CD4-positive, alpha-beta T cell (primary cell): ENCODE data around the gene CD300LG. TPM values are rescaled to one million over a fixed set of nuclear protein-coding genes. Genes with fewer than 3 reads are reported as not detected.

Source experiments
- ATAC-seq: fragments of 200-7000 bp; cut with Tn5 transposase; one replicate; pipeline ENCODE4 v1.10.0; 2022; ENCODE audit warnings: mild to moderate bottlenecking; ENCODE audit not compliant: poor library complexity
- CTCF ChIA-PET: fragments of 350-600 bp; sonication (Branson Sonifier 250); formaldehyde crosslinking; loops from one replicate; lab custom pipeline; 2021; ENCODE audit warnings: antibody characterized with exemption, inconsistent platforms; lab: Charles Lee
- POLR2A ChIA-PET: fragments of 350-600 bp; sonication (Branson Sonifier 250); formaldehyde crosslinking; loops from one replicate; lab custom pipeline; 2021; ENCODE audit warnings: antibody characterized with exemption, inconsistent platforms; lab: Charles Lee
- DNase-seq, 14 experiments: peaks; one replicate each; pipeline ENCODE4 v3.0.0-alpha.2; 2013 to 2020; ENCODE audit warnings: mixed read lengths in 2 of 14
- H3K27ac ChIP-seq, 2 donors: one replicate each; pipeline versions ENCODE4 v1.5.1 to v1.7.0; 2013; ENCODE audit warnings: low read length in 2 of 2, low read depth in 1 of 2, mild to moderate bottlenecking in 1 of 2
- H3K27me3 ChIP-seq, 2 experiments: 1 replicate in 1 of 2; 2 replicates in 1 of 2; pipeline versions ENCODE4 v1.6.1 to v1.7.0; 2013; ENCODE audit warnings: low read length in 2 of 2, control low read depth in 1 of 2, mild to moderate bottlenecking in 1 of 2, moderate library complexity in 1 of 2; ENCODE audit not compliant: insufficient read depth in 2 of 2, control insufficient read depth in 1 of 2
- H3K36me3 ChIP-seq: one replicate; pipeline ENCODE4 v1.6.1; 2013; ENCODE audit warnings: low read length, control low read depth; ENCODE audit not compliant: insufficient read depth
- H3K4me1 ChIP-seq: one replicate; pipeline ENCODE4 v1.6.1; 2013; ENCODE audit warnings: low read length, control low read depth; ENCODE audit not compliant: insufficient read depth
- H3K4me3 ChIP-seq: one replicate; pipeline ENCODE4 v1.5.1; 2013; ENCODE audit warnings: mild to moderate bottlenecking, low read length, moderate library complexity
- H3K9me3 ChIP-seq, 2 experiments: 1 replicate in 1 of 2; 2 replicates in 1 of 2; pipeline versions ENCODE4 v1.6.1 to v1.7.0; 2013; ENCODE audit warnings: low read length in 2 of 2, mild to moderate bottlenecking in 2 of 2, control low read depth in 1 of 2, moderate library complexity in 1 of 2; ENCODE audit not compliant: control insufficient read depth in 1 of 2, insufficient read depth in 1 of 2
- H3K27ac Mint-ChIP-seq: one replicate; pipeline ENCODE4 v1.8.0; 2020; ENCODE audit warnings: mixed read lengths
- H3K27me3 Mint-ChIP-seq: one replicate; pipeline ENCODE4 v1.8.0; 2021; ENCODE audit warnings: mixed read lengths
- H3K36me3 Mint-ChIP-seq: one replicate; pipeline ENCODE4 v1.8.0; 2021; ENCODE audit warnings: low read depth, mixed read lengths
- H3K4me1 Mint-ChIP-seq: one replicate; pipeline ENCODE4 v1.8.0; 2021; ENCODE audit warnings: low read depth, mixed read lengths
- H3K4me3 Mint-ChIP-seq: one replicate; pipeline ENCODE4 v1.8.0; 2020; ENCODE audit warnings: mild to moderate bottlenecking, mixed read lengths
- H3K9me3 Mint-ChIP-seq: one replicate; pipeline ENCODE4 v1.8.0; 2020; ENCODE audit warnings: mixed read lengths
- intact Hi-C, 2 experiments: fragments of 100-400 bp; cut with DNase I in 1 of 2; cut with micrococcal nuclease in 1 of 2; formaldehyde crosslinking; loops; one replicate each; pipeline versions ENCODE4 v1.15.1 to v1.9.0; 2023 to 2025; cut with DNase I, micrococcal nuclease
- total RNA-seq, 174 experiments: library from RNA in 2 of 174; stranded (reverse) in 2 of 174; gene quantifications; one replicate each; pipeline ENCODE4 v1.2.3 and lab custom pipeline; 2021 to 2026
- TF ChIP-seq, protein P1 (sequence below): fragments of 200-600 bp; IDR thresholded peaks from one replicate; pipeline ENCODE4 v1.8.0; 2022; ENCODE audit warnings: antibody characterized with exemption, mild to moderate bottlenecking

CD300LG gene
- total RNA-seq, 2 experiments from 2014 or later = not detected

DNA sequence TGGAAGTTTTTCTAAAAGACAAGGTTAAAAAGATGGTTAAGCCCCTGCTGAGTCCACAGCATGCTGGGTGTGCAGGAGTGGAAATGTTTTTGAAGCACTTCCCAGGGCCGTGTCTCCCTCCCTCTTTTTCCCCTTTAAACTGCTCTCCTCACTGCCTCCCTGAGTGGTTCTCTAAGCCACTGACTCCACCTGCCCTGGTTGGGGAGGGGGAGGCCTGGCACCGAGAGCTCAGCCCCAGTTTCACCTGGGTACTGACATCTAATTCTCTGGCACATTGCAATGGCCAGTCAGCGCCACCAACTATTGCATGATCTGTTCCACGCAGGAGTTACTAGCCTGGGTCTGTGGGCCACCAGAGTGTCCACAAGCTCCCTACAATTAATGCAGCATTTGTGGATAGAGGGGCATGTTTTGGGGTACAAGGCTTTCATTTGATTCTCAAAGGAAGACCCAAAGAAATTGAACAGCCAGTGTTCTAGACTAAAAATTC lies 36.7 kb upstream of the CD300LG start:
- ChIA-PET POLR2A (no interaction called here), CTCF (no interaction called here)
- TF ChIP-seq, protein P1, sequence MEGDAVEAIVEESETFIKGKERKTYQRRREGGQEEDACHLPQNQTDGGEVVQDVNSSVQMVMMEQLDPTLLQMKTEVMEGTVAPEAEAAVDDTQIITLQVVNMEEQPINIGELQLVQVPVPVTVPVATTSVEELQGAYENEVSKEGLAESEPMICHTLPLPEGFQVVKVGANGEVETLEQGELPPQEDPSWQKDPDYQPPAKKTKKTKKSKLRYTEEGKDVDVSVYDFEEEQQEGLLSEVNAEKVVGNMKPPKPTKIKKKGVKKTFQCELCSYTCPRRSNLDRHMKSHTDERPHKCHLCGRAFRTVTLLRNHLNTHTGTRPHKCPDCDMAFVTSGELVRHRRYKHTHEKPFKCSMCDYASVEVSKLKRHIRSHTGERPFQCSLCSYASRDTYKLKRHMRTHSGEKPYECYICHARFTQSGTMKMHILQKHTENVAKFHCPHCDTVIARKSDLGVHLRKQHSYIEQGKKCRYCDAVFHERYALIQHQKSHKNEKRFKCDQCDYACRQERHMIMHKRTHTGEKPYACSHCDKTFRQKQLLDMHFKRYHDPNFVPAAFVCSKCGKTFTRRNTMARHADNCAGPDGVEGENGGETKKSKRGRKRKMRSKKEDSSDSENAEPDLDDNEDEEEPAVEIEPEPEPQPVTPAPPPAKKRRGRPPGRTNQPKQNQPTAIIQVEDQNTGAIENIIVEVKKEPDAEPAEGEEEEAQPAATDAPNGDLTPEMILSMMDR = no peak
- H3K27ac Mint-ChIP-seq = no peak overlapping the region
- no peaks in the 10 kb centered on the region for H3K27me3 ChIP-seq
- no peak overlapping the region for H3K4me3 Mint-ChIP-seq
- no peaks in the 10 kb centered on the region for H3K4me1 Mint-ChIP-seq
- H3K9me3 ChIP-seq = no peaks in the 10 kb centered on the region
- H3K36me3 ChIP-seq = no peaks in the 10 kb centered on the region
- intact Hi-C loops = no loop called here
- H3K27me3 Mint-ChIP-seq = peaks cover 12% of the 10 kb centered on the region
- ATAC-seq = no peak
- H3K36me3 Mint-ChIP-seq = no peaks in the 10 kb centered on the region
- no peak overlapping the region for H3K4me3 ChIP-seq
- no peak for DNase-seq
- no peaks in the 10 kb centered on the region for H3K4me1 ChIP-seq
- H3K9me3 Mint-ChIP-seq = no peaks in the 10 kb centered on the region
- no peak overlapping the region for H3K27ac ChIP-seq

DNA sequence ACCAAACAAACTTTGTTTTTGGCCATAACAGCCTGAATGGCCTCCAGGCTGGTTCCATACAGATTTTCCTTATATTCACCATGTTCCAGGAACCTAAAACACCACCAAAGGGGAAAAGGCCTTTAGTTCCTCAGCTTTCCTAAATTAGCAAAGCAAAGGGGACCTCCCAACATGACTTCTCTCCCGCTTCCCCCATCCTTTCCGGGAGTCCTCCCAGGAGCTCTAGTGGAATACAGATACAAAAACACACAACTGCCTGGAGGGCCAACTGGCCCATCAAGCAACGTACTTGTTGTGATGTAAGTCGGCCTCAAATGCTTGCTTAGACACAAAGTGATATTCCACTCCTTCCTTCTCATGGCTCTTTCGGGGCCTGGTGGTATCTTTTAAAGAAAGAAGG lies 36.2 kb upstream of the CD300LG start:
- H3K27ac Mint-ChIP-seq = no peak overlapping the region
- Histone ChIP-seq H3K27me3 (no peaks in the 10 kb centered on the region), H3K36me3 (no peaks in the 10 kb centered on the region), H3K4me1 (no peaks in the 10 kb centered on the region), H3K9me3 (no peaks in the 10 kb centered on the region), H3K27ac (no peak overlapping the region), H3K4me3 (no peak overlapping the region)
- CTCF ChIA-PET = no interaction called here
- ATAC-seq (no peak), DNase-seq (no peak)
- no peak overlapping the region for H3K4me3 Mint-ChIP-seq
- peaks cover 7% of the 10 kb centered on the region for H3K27me3 Mint-ChIP-seq
- TF ChIP-seq, protein P1 = no peak
- no peaks in the 10 kb centered on the region for H3K4me1 Mint-ChIP-seq
- POLR2A ChIA-PET = no interaction called here
- no peaks in the 10 kb centered on the region for H3K36me3 Mint-ChIP-seq
- H3K9me3 Mint-ChIP-seq = no peaks in the 10 kb centered on the region
- intact Hi-C loops = no loop called here

DNA sequence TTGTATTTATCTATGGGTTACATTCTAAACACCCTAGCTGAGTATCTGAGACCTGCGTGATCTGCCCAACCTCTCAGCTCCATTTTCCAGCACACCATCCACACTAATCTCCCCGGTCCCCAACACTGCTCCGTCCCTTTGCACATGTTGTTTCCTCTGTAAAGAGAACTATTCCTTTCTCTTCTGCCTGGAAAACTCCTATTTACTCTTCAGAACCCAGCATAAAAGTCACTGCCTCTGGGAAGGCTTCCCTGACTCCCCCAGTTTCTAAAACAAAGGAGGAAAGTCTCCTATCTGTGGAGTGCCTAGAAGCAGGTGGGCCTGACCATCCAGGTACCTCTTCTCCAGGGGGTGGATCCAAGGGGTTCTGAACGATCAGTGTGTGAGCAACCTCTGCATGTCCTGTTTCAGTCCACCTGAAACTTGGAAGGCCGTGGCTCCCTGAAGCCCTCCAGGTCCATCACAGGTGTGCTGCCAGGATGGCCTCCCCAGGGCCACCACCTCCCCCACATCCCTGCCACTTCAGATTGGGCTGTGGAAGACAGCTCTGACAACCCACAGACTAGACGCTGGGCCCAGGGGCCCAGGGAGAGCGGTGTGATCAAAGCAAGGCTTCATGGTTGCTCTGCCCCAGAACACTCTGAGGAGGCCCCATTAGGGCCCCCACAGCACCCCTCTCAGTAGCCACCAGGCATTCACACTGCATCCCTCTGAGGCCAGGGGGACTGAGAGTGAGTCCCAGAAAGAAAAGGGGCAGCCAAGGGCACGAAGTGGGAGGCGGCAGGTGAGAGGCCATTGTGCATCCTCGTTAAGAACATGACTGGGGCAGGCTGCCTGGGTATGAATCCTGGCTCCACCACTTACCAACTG lies 34.3 kb upstream of the CD300LG start:
- ATAC-seq (no peak), DNase-seq (no peak)
- Histone ChIP-seq H3K4me1 (no peaks in the 10 kb centered on the region), H3K27ac (no peak overlapping the region), H3K36me3 (no peaks in the 10 kb centered on the region), H3K9me3 (no peaks in the 10 kb centered on the region), H3K4me3 (no peak overlapping the region), H3K27me3 (no peaks in the 10 kb centered on the region)
- Mint-ChIP-seq H3K4me3 (no peak overlapping the region), H3K27ac (no peak overlapping the region), H3K27me3 (peaks cover 7% of the 10 kb centered on the region), H3K36me3 (no peaks in the 10 kb centered on the region), H3K9me3 (no peaks in the 10 kb centered on the region), H3K4me1 (no peaks in the 10 kb centered on the region)
- ChIA-PET CTCF (no interaction called here), POLR2A (no interaction called here)
- TF ChIP-seq, protein P1 = no peak
- intact Hi-C loops = no loop called here
